HG03565 (cell line): ENCODE data around the gene EIF2AK2.
"Not testable (repeated sequence)": the region's sequence is repeated elsewhere in the genome, so short reads cannot be mapped to it uniquely, and the experiment has no call there.

Experiments used
- ATAC-seq: cut with Tn5 transposase; IDR thresholded peaks from one replicate; pipeline ENCODE4 v1.9.1; 2021; ENCODE audit warnings: mild to moderate bottlenecking, moderate library complexity; ENCODE audit not compliant: unreplicated experiment

Gene EIF2AK2

GRCh38 chr2:37156857-37157714 is at the start of gene EIF2AK2:
EIF2AK2 (minus strand) TSS chr2:37156980; CDS start chr2:37147806, 9,174 bp downstream.
- peak; percentile 77 for ATAC-seq

GRCh38 chr2:37205689-37206341 is 49.0 kb upstream of the EIF2AK2 start:
- ATAC-seq, result no peak

- not testable (repeated sequence) for ATAC-seq
Observed at GRCh38 chr2:37205071-37205661, 48.4 kb upstream of the EIF2AK2 start.

GRCh38 chr2:37203708-37204107 is 46.9 kb upstream of the EIF2AK2 start:
- no peak for ATAC-seq

- no peak for ATAC-seq
Observed at GRCh38 chr2:37201766-37202165, 45.0 kb upstream of the EIF2AK2 start.

GRCh38 chr2:37201208-37201607 is 44.4 kb upstream of the EIF2AK2 start:
- ATAC-seq, result no peak

GRCh38 chr2:37198681-37199065 is 41.9 kb upstream of the EIF2AK2 start:
- ATAC-seq, result no peak

- peak; percentile 55 for ATAC-seq
Observed at GRCh38 chr2:37196320-37197195, 39.8 kb upstream of the EIF2AK2 start, which contains the start of gene CEBPZOS. CEBPZOS (plus strand) TSS chr2:37196496; CDS start chr2:37199705, 3,209 bp downstream.

GRCh38 chr2:37195862-37196319 is 39.1 kb upstream of the EIF2AK2 start:
- ATAC-seq, result not testable (repeated sequence)

GRCh38 chr2:37192551-37192950 is 35.8 kb upstream of the EIF2AK2 start:
- no peak for ATAC-seq

GRCh38 chr2:37191747-37192146 is 35.0 kb upstream of the EIF2AK2 start:
- ATAC-seq, result no peak

GRCh38 chr2:37191253-37191652 is 34.5 kb upstream of the EIF2AK2 start:
- ATAC-seq, result no peak

GRCh38 chr2:37190290-37190689 is 33.5 kb upstream of the EIF2AK2 start:
- no peak for ATAC-seq

GRCh38 chr2:37189452-37190153 is 32.8 kb upstream of the EIF2AK2 start:
- no peak for ATAC-seq

GRCh38 chr2:37188570-37188969 is 31.8 kb upstream of the EIF2AK2 start, which contains the start of gene SULT6B1:
SULT6B1 (minus strand) TSS chr2:37188670; CDS start chr2:37188640, 30 bp downstream.
- no peak for ATAC-seq

- ATAC-seq, result no peak
Observed at GRCh38 chr2:37181726-37182684, 25.2 kb upstream of the EIF2AK2 start.

- no peak for ATAC-seq
Observed at GRCh38 chr2:37180640-37181039, 23.9 kb upstream of the EIF2AK2 start.

- ATAC-seq, result no peak
Observed at GRCh38 chr2:37180006-37180639, 23.3 kb upstream of the EIF2AK2 start.
